Kidney capillary endothelial cell (primary cell): ENCODE measurements around the gene HTRA3.
A peak's percentile ranks its signal among the peaks of the same experiment; 100 is the strongest.

ENCODE experiments used
- DNase-seq: peaks from one replicate; pipeline ENCODE4 v3.0.0-alpha.2; 2018; ENCODE audit warnings: low spot score

HTRA3 gene

DNA sequence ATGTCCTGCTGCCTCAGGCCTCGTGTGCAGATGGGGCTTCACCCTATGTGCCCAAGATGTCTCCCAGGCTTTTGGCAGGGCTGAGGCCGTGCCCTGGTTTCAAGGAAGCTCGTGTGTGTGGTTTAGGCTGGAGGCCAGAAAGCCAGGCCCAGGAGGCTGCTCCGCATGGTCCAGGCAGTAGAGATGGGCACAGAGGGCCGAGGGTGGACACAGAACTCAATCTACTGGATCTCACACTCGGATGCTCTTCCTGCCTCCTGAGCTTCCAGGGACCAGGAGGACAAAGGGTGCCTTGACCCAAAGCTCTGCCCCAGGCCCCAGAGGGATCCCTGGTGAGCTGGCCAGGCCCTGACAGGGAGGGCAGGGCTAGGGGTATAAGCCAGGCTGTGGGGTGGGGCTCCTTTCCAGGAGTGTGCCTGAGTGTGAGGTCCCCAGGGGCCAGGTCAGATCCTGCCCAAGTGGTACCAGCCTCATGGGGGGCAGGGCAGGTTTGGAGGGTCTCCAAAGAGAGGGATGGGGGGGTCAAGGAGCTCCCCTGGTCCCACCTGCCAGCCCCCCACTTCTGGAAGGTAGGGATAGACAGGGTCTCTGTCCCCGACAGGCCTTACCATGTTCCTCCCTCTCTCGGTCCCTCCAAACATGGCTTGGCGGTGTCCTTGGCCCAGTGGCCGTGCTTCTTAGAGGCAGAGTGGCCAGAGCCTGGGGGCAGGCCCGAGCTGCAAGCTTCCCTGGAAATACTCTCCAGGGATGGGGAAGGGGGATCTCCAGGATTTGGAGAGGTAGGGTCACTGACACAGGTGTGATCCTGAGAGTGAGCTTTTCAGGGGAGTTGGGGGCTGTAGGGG, 23.8 kb downstream of the HTRA3 start:
- no peak for DNase-seq

DNA sequence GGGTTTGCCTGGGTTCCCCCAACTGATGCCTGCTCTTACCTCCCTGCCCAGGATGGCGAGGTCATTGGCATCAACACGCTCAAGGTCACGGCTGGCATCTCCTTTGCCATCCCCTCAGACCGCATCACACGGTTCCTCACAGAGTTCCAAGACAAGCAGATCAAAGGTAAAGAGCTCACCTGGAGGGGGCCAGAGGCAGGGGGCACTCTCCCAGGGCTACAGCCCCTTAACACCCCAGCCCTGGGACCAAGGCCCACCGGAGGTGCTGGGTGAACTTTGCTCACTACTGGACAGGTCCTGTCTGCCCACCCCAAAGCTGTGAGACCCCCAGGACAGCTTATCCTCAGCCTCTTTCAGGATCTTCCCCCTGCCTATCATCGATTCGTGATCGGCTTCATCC, 24.5 kb downstream of the HTRA3 start:
- DNase-seq, result no peak

- DNase-seq, result no peak
These were observed 25.2 kb downstream of the HTRA3 start for GRCh38 chr4:8294775-8295174.

- no peak for DNase-seq
These were observed 25.9 kb downstream of the HTRA3 start for GRCh38 chr4:8295471-8295870.

GRCh38 chr4:8296491-8296890, 26.9 kb downstream of the HTRA3 start:
- DNase-seq, result no peak

DNA sequence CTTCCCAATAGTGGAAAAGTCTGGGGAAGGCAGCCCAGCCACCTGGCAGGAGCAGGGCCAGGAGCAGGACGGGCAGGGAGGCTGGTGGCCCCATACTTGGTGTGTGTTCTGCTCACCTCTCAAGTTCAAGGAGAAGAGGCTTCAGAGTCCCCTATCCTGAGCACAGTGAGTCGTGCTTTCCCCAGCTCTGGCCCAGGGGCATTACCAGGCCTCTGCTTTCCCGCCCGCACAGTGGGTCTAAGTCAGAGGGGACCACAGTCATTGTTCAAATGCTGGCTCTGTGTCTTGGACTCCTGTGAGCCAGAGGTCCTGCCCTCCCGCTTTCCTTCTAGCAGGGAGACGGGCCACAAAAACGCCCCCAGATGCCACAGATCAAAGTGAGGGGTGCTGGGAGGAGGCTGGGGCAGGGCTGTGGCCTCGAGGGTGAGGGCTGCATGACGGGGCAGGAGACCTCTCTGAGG, 27.6 kb downstream of the HTRA3 start:
- DNase-seq, result no peak

- DNase-seq, result no peak
These were observed 28.3 kb downstream of the HTRA3 start for GRCh38 chr4:8297691-8298485.

GRCh38 chr4:8300832-8301231, 31.3 kb downstream of the HTRA3 start:
- DNase-seq, result no peak

DNA sequence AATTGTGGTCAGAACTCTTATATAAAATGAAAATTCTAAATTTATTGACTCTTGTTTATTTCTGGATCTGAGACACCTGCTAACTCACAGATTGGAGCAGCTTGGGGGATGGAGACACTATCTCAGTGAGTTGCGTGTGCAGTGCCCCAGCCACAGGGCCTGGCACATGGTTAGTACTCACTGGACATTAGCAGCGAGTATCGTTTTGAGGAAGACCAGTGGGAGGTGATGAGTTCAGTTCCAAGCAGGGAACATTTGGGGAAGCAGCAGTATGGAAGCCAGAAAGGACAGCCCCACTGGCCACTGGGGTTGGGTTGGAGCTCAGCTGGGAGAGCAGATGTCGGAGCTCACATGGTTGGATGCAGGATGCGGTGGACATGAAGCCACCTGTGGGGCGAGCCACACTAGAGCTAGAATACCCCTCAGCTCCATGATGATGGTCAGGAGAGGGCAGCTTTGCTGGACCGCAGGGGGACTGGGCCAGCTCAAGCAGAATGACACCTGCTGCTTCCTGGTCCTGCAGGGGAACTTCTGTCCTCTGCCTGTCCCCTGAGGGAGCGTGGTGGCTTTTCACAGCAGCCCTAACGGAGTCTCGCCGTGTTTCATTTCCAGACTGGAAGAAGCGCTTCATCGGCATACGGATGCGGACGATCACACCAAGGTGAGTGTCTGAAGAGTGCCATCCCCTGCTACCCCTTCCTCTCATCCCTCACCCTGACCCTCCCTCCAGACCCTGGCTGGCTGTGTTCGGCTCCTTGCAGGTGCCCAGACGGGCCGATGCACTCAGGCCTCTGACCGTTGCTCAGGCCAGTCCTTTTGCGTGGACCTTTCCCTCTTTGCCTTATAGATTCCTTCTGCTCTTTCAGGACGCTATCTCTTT, 32.5 kb downstream of the HTRA3 start:
- no peak for DNase-seq

- DNase-seq, result no peak
These were observed 33.5 kb downstream of the HTRA3 start for GRCh38 chr4:8303081-8303480.

- DNase-seq, result peak; percentile 68
These were observed 34.1 kb downstream of the HTRA3 start for GRCh38 chr4:8303485-8304281.

- no peak for DNase-seq
These were observed 35.5 kb downstream of the HTRA3 start for GRCh38 chr4:8304827-8305695.

GRCh38 chr4:8305851-8306471, 36.4 kb downstream of the HTRA3 start:
- DNase-seq, result no peak

DNA sequence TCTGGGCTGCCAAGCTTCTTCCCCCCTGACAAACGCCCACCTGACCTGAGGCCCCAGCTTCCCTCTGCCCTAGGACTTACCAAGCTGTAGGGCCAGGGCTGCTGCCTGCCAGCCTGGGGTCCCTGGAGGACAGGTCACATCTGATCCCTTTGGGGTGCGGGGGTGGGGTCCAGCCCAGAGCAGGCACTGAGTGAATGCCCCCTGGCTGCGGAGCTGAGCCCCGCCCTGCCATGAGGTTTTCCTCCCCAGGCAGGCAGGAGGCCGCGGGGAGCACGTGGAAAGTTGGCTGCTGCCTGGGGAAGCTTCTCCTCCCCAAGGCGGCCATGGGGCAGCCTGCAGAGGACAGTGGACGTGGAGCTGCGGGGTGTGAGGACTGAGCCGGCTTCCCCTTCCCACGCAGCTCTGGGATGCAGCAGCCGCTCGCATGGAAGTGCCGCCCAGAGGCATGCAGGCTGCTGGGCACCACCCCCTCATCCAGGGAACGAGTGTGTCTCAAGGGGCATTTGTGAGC, 37.0 kb downstream of the HTRA3 start:
- no peak for DNase-seq

- DNase-seq, result no peak
These were observed 37.6 kb downstream of the HTRA3 start for GRCh38 chr4:8307121-8307520.

- no peak for DNase-seq
These were observed 38.2 kb downstream of the HTRA3 start for GRCh38 chr4:8307714-8308113.

GRCh38 chr4:8308144-8308543, 38.6 kb downstream of the HTRA3 start:
- no peak for DNase-seq

DNA sequence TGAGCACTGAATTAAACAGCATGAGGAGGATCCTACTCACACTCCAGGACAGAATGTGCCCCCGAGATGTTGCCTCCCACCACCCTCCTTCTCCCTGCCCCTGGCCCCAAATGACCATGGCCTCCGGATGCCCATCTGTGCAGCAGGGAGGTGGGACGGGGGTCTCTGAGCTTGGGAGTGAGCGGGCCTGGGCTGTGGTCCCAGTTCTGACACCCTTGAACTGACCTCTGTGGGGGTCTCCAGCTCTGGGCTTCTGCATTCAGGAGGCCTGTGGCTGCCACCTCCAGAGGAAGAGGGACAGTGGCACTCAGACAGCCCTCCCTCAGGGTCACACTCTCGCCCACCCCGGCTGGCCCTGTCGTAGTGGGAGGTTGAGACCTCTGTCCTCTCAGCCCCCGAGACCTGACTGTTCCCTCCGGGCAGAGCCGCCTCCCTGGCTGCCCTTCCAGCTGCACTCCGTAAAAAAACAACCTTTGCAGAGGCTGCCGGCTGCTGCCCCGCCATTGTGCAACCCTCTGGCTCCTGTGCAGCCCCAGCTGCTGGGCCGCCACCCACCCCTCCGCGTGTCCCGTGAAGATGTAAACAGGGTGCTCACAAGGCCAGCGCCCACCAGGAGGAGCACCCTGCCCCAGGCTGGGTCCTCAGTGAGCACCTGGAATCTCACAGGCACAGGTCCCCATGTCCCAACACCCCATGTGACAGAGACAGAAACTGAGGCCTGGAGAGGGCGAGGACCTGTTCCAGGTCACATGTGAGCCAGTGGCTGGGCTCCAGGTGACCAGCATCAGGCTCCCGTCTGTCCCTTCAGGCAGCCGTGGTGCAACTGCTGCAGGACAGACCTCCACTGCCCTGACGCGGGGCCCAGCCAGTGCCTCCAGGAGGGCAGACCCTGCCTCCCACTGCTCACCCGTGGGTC, 39.6 kb downstream of the HTRA3 start:
- no peak for DNase-seq

DNA sequence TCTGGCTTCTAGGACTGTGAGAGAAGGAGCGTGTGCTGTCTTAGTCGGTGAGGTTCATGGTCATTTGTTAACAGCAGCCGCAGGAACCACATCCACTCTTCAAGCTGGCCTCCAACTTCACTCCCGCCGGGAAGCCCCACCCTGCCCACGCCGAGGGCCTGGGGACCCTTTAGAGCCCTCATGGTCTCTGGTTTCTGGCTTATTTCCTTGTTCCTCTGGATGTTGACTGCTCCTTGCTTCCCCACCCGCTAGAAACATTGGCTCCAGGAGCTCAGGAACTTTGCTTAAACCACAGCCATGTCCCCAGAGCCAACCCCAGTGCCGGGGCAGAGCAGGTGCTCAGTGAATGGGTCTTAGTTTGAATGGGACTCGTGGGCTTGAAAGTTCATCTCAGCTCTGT, 40.8 kb downstream of the HTRA3 start:
- no peak for DNase-seq
